HG03432 (cell line): ENCODE measurements around the gene CTNNA2.

Experiments used
- ATAC-seq: cut with Tn5 transposase; IDR thresholded peaks from one replicate; pipeline ENCODE4 v1.9.1; 2021; ENCODE audit warnings: mild to moderate bottlenecking, moderate library complexity; ENCODE audit not compliant: unreplicated experiment

The CTNNA2 gene

GRCh38 chr2:80515964-80516363, 1003.1 kb downstream of the CTNNA2 start:
- no peak for ATAC-seq

GRCh38 chr2:80517316-80517715, 1004.5 kb downstream of the CTNNA2 start:
- no peak for ATAC-seq

- ATAC-seq: no peak
Observed at GRCh38 chr2:80519121-80519643, 1006.3 kb downstream of the CTNNA2 start.

- no peak for ATAC-seq
Observed at GRCh38 chr2:80519699-80520291, 1006.9 kb downstream of the CTNNA2 start.

- peak; percentile 84 for ATAC-seq
Observed at GRCh38 chr2:80525152-80525551, 1012.3 kb downstream of the CTNNA2 start.

GRCh38 chr2:80527119-80527518, 1014.3 kb downstream of the CTNNA2 start:
- ATAC-seq: no peak

- ATAC-seq: peak; percentile 22
Observed at GRCh38 chr2:80529466-80530165, 1016.8 kb downstream of the CTNNA2 start.

- peak; percentile 85 for ATAC-seq
Observed at GRCh38 chr2:80530442-80531064, 1017.7 kb downstream of the CTNNA2 start.

GRCh38 chr2:80531319-80531718, 1018.5 kb downstream of the CTNNA2 start:
- no peak for ATAC-seq

GRCh38 chr2:80545420-80546210, 1032.8 kb downstream of the CTNNA2 start:
- ATAC-seq: no peak

GRCh38 chr2:80546766-80547165, 1033.9 kb downstream of the CTNNA2 start:
- ATAC-seq: no peak

- no peak for ATAC-seq
Observed at GRCh38 chr2:80547344-80547743, 1034.5 kb downstream of the CTNNA2 start.

- no peak for ATAC-seq
Observed at GRCh38 chr2:80548469-80548868, 1035.6 kb downstream of the CTNNA2 start.

- no peak for ATAC-seq
Observed at GRCh38 chr2:80549901-80550300, 1037.0 kb downstream of the CTNNA2 start.

- ATAC-seq: no peak
Observed at GRCh38 chr2:80560326-80560725, 1047.5 kb downstream of the CTNNA2 start.

GRCh38 chr2:80568011-80568410, 1055.2 kb downstream of the CTNNA2 start:
- ATAC-seq: no peak

- ATAC-seq: no peak
Observed at GRCh38 chr2:80573167-80573566, 1060.3 kb downstream of the CTNNA2 start.

GRCh38 chr2:80573950-80574349, 1061.1 kb downstream of the CTNNA2 start:
- ATAC-seq: no peak

- no peak for ATAC-seq
Observed at GRCh38 chr2:80579756-80580155, 1066.9 kb downstream of the CTNNA2 start.

- no peak for ATAC-seq
Observed at GRCh38 chr2:80591233-80591632, 1078.4 kb downstream of the CTNNA2 start.

GRCh38 chr2:80592106-80592505, 1079.3 kb downstream of the CTNNA2 start:
- no peak for ATAC-seq
